ENCODE data around the gene EFNA5.

EFNA5 gene

DNA sequence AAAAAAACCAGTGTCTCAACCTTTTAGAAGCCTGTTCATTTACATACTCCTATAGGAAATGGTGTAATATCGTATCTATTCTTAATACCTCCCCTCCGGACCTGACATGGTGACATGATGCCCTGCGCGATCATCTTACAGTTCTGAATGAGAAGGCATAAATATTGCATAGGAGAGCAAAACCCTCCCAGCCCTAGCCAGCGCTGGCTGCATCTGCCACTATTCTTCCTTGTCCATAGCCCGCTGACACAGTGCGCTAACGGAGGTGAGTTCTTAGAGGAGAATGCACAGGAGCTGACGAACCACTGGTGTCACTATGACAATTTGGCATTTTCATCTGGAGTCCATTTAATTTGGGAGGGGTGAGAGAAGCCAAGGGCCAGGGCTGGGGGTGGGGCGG, 290.1 kb downstream of the EFNA5 start:
- DNase-seq (ENCODE audit: low read depth, low spot score): no peak
- TF ChIP-seq, protein P1, sequence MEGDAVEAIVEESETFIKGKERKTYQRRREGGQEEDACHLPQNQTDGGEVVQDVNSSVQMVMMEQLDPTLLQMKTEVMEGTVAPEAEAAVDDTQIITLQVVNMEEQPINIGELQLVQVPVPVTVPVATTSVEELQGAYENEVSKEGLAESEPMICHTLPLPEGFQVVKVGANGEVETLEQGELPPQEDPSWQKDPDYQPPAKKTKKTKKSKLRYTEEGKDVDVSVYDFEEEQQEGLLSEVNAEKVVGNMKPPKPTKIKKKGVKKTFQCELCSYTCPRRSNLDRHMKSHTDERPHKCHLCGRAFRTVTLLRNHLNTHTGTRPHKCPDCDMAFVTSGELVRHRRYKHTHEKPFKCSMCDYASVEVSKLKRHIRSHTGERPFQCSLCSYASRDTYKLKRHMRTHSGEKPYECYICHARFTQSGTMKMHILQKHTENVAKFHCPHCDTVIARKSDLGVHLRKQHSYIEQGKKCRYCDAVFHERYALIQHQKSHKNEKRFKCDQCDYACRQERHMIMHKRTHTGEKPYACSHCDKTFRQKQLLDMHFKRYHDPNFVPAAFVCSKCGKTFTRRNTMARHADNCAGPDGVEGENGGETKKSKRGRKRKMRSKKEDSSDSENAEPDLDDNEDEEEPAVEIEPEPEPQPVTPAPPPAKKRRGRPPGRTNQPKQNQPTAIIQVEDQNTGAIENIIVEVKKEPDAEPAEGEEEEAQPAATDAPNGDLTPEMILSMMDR (IDR thresholded peaks at IDR 0.05; ENCODE audit: low read depth, low read length): no peak
- H3K4me3 ChIP-seq (ENCODE audit: low read depth, low read length): no peak overlapping the region
- in situ Hi-C loops (cut with HindIII; ENCODE audit: low sequenced_read_pairs): no loop called here

DNA sequence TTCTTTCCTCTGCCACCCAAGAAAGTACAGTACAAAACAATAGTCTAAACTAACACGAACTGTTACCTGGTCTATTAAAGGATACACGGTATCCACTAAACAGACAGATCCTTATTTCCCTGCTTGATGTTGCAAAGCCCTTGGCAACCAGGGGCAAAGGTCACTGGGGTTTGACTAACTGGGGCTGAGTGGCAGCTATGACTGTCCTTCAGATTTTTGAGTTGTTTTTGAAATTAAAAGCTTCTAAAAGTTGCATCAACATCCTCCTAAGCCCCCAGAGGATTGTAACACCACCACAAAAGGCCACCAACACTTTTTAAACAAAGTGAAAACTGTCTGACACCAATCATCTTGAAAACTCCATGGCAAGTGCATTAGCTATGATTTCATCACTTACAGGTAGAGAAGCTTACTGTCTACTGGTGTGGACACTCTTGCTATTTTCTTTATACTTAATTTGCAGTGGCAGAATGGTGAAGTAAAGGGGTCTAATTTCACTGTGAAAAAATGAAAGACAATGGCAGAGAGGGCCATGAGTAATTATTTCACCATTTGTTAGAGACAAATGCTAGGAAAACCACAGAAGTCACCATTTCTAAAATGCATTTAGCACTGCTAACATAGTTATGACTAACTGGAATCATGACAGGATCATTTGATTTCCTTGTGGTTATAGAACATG, 292.4 kb downstream of the EFNA5 start:
- TF ChIP-seq, protein P1 (IDR thresholded peaks at IDR 0.05; ENCODE audit: low read depth, low read length): no peak
- no peak overlapping the region for H3K4me3 ChIP-seq (ENCODE audit: low read depth, low read length)
- in situ Hi-C loops (cut with HindIII; ENCODE audit: low sequenced_read_pairs): no loop called here
- no peak for DNase-seq (ENCODE audit: low read depth, low spot score)

DNA sequence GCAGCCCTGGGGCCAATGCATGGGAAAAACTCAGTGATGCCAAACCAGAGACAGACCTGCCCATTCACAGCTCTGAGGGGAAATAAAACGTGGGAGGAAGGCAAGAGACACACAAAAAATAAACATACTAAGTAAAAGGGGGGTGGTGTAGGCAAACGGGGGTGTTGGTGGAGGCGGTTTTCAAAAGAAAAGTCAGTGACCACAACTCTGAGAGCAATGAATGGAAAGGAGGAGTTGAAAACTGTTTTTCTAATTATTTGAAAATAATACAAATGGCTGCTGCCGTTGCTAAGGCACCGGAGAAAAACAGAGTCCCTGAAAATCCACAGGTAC, 293.5 kb downstream of the EFNA5 start:
- no peak overlapping the region for H3K4me3 ChIP-seq (ENCODE audit: low read depth, low read length)
- no peak for DNase-seq (ENCODE audit: low read depth, low spot score)
- TF ChIP-seq, protein P1 (IDR thresholded peaks at IDR 0.05; ENCODE audit: low read depth, low read length): no peak
- in situ Hi-C loops (cut with HindIII; ENCODE audit: low sequenced_read_pairs): no loop called here

DNA sequence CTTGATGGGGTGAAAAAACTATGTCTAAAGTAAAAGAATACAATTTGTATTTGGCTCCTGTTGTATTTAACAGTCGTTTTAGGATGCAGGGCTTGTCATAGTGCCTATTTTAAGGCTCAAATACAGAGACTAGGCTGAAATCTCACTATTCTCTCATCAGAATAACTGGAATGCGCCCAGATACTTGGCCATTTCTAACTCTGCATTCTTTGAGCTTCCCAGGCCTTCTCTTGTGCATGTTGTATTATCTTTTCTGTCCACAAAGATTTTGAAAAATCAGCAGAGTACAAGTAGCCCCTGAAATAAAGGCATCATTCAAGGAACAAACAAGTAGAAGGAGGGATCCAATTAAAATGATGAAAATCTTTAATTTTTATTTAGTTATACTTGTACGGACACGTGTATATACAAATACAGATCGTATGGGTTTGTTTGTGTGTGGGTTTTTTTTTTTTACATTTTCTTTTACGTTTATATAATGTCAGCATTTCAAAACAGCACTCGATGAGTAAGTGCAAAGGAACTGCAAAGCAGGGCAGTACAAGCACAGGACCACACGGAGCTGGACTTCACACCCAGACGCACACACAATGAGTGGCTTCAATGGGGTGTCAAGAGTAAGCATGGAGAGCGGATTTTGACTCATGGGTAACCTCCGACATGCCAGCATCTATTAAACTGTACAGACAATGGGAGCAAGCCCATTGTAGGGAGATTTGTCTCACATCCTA, 294.0 kb downstream of the EFNA5 start:
- no peak overlapping the region for H3K4me3 ChIP-seq (ENCODE audit: low read depth, low read length)
- TF ChIP-seq, protein P1 (IDR thresholded peaks at IDR 0.05; ENCODE audit: low read depth, low read length): no peak
- in situ Hi-C loops (cut with HindIII; ENCODE audit: low sequenced_read_pairs): no loop called here
- DNase-seq (ENCODE audit: low read depth, low spot score): peak; percentile 65

DNA sequence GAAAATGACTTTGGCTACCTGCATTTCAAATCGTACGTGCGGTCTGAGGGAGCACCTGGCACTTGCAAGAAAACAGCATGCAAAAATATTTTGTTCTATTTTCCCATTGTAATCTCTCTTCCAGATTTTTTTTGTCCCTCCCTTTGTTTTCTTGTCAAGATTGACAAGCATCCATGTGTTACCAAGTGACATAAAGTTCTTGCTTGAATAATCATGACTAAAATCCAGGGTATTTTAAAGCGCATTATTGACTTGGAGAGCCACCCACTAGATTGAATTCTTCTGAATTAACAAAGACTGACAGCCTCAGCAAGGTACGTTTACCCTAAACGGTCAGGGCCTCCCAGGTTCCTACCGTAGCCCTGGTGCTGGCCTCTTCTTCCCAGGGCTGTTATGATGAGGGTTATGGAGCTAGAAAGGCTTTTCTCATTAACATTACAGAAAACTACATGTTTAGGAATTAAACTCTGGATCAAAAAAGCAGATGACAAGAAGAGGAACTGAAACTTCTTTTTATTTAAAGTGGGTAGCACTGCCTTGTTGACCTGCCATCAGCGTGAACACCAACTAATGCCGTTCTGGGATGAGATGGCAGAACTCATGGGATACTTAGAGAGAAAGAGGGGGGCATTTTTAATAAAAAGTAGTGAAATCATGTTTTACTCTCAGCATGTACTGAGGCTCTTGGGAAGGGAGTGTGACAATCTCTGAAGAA, 297.0 kb downstream of the EFNA5 start:
- H3K4me3 ChIP-seq (ENCODE audit: low read depth, low read length): no peak overlapping the region
- in situ Hi-C loops (cut with HindIII; ENCODE audit: low sequenced_read_pairs): no loop called here
- TF ChIP-seq, protein P1 (IDR thresholded peaks at IDR 0.05; ENCODE audit: low read depth, low read length): no peak
- DNase-seq (ENCODE audit: low read depth, low spot score): no peak

DNA sequence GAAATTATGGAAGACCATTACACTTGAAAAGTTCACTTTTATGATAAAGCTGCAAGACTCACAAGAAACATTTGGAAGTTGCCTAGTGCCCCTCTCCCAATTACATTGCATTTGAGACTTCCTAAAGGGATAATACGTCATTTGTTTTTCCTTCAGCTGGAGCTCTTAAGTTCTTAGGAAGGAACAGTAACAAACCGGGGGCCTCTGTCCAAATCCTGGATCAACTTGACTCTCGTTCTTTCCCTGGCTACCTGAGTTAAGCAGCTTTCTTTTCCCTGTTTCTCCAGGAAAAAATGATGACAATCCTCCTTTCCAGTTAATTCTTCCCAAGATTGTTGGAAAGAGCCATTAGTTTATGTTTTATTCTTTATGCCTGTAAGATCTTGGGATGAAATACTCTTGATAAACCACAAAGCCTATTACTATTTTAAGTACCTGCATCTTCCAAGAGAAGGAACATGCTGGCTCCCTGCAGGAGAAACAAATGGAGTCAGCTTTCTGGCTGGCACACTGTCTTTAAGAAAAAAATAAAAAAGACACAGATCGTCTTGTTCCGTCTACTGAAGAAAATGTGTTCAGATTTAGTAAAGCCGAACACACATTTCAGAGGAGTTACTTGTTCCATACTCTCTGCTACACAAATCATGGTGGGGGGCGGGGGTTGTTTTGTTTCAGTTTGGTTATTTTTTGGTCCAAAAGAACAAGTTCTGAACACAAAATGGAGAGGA, 297.9 kb downstream of the EFNA5 start:
- in situ Hi-C loops (cut with HindIII; ENCODE audit: low sequenced_read_pairs): no loop called here
- peak; percentile 43 for DNase-seq (ENCODE audit: low read depth, low spot score)
- no peak overlapping the region for H3K4me3 ChIP-seq (ENCODE audit: low read depth, low read length)
- TF ChIP-seq, protein P1 (IDR thresholded peaks at IDR 0.05; ENCODE audit: low read depth, low read length): no peak
